SIG-M5 treated with dmso at 0.1 percent for 504 hours (cell line): ENCODE results near the gene CEP350.

Experiments used
- DNase-seq: peaks from one replicate; lab custom pipeline; 2025; ENCODE audit not compliant: unreplicated experiment; lab: John Stamatoyannopoulos, UW

The CEP350 gene

GRCh38 chr1:180046674-180047073 lies 92.1 kb downstream of the CEP350 start:
- no peak for DNase-seq

GRCh38 chr1:180053594-180054567 lies 99.3 kb downstream of the CEP350 start:
- DNase-seq: peak; percentile 56

GRCh38 chr1:180057883-180058396 lies 103.3 kb downstream of the CEP350 start:
- DNase-seq: no peak

- no peak for DNase-seq
Measured at GRCh38 chr1:180061019-180061418, 106.4 kb downstream of the CEP350 start.

GRCh38 chr1:180062452-180062971 lies 107.9 kb downstream of the CEP350 start:
- DNase-seq: no peak

GRCh38 chr1:180065408-180065807 lies 110.8 kb downstream of the CEP350 start:
- DNase-seq: no peak

- DNase-seq: no peak
Measured at GRCh38 chr1:180066150-180066549, 111.5 kb downstream of the CEP350 start.

- no peak for DNase-seq
Measured at GRCh38 chr1:180070286-180070685, 115.7 kb downstream of the CEP350 start.

GRCh38 chr1:180071759-180072158 lies 117.1 kb downstream of the CEP350 start:
- no peak for DNase-seq

GRCh38 chr1:180080439-180080838 lies 125.8 kb downstream of the CEP350 start:
- no peak for DNase-seq

- DNase-seq: no peak
Measured at GRCh38 chr1:180081474-180081873, 126.9 kb downstream of the CEP350 start.

- DNase-seq: no peak
Measured at GRCh38 chr1:180083164-180083563, 128.6 kb downstream of the CEP350 start.

- no peak for DNase-seq
Measured at GRCh38 chr1:180084867-180085266, 130.3 kb downstream of the CEP350 start.

- DNase-seq: no peak
Measured at GRCh38 chr1:180085331-180085730, 130.7 kb downstream of the CEP350 start.

- DNase-seq: no peak
Measured at GRCh38 chr1:180092931-180093650, 138.5 kb downstream of the CEP350 start.

GRCh38 chr1:180094705-180095295 lies 140.2 kb downstream of the CEP350 start:
- no peak for DNase-seq

- DNase-seq: no peak
Measured at GRCh38 chr1:180096584-180097325, 142.1 kb downstream of the CEP350 start.

GRCh38 chr1:180097326-180097605 lies 142.7 kb downstream of the CEP350 start:
- no peak for DNase-seq

GRCh38 chr1:180101411-180101810 lies 146.8 kb downstream of the CEP350 start:
- no peak for DNase-seq

GRCh38 chr1:180103819-180104218 lies 149.2 kb downstream of the CEP350 start:
- DNase-seq: no peak

GRCh38 chr1:180112091-180112490 lies 157.5 kb downstream of the CEP350 start:
- DNase-seq: no peak
